Smooth muscle cell (in vitro differentiated cells): Measurements from ENCODE around the gene MAT2B. TPM values are rescaled to one million over a fixed set of nuclear protein-coding genes. Genes with fewer than 3 reads are reported as not detected.

Experiments used
- DNase-seq: peaks from one replicate; lab custom pipeline; 2025; ENCODE audit not compliant: unreplicated experiment; lab: John Stamatoyannopoulos, UW
- H2AFZ ChIP-seq: fragments of 200-600 bp; sonication (generic); 2 replicates; pipeline ENCODE4 v1.6.0; 2016; ENCODE audit warnings: antibody characterized with exemption, low read depth, mild to moderate bottlenecking
- H3F3A ChIP-seq: fragments of 200-600 bp; sonication (generic); 2 replicates; pipeline ENCODE4 v1.6.0; 2017; ENCODE audit warnings: antibody characterized with exemption, low read depth
- H3K27ac ChIP-seq: fragments of 200-600 bp; sonication (generic); 2 replicates; pipeline ENCODE4 v1.5.1; 2016; ENCODE audit warnings: low read depth, mild to moderate bottlenecking
- H3K27me3 ChIP-seq: fragments of 200-600 bp; sonication (generic); 2 replicates; pipeline ENCODE4 v1.6.1; 2016; ENCODE audit warnings: low read depth, mild to moderate bottlenecking
- H3K36me3 ChIP-seq: fragments of 200-600 bp; sonication (generic); 2 replicates; pipeline ENCODE4 v1.5.1; 2016; ENCODE audit warnings: low read depth
- H3K4me1 ChIP-seq: fragments of 200-600 bp; sonication (generic); 2 replicates; pipeline ENCODE4 v1.5.1; 2016; ENCODE audit warnings: low read depth
- H3K4me2 ChIP-seq: fragments of 200-600 bp; sonication (generic); 2 replicates; pipeline ENCODE4 v1.6.0; 2016; ENCODE audit warnings: mild to moderate bottlenecking
- H3K4me3 ChIP-seq: fragments of 200-600 bp; sonication (generic); 2 replicates; pipeline ENCODE4 v1.5.1; 2016; ENCODE audit warnings: mild to moderate bottlenecking
- H3K79me2 ChIP-seq: fragments of 200-600 bp; sonication (generic); 2 replicates; pipeline ENCODE4 v1.6.0; 2016; ENCODE audit warnings: low read depth, mild to moderate bottlenecking
- H3K9ac ChIP-seq: fragments of 200-600 bp; sonication (generic); 2 replicates; pipeline ENCODE4 v1.6.0; 2016; ENCODE audit warnings: low read depth
- H3K9me3 ChIP-seq: fragments of 200-600 bp; sonication (generic); replicated peaks from 2 replicates; pipeline ENCODE4 v1.5.1; 2016; ENCODE audit warnings: low read depth
- H4K20me1 ChIP-seq: fragments of 200-600 bp; sonication (generic); 2 replicates; pipeline ENCODE4 v1.6.0; 2016; ENCODE audit warnings: low read depth
- CTCF ChIP-seq: fragments of 200-600 bp; sonication (generic); IDR thresholded peaks from 2 replicates; pipeline ENCODE4 v1.5.1; 2017; ENCODE audit warnings: borderline replicate concordance, mild to moderate bottlenecking, antibody characterized with exemption; ENCODE audit not compliant: insufficient read depth, poor library complexity, severe bottlenecking
- WGBS: methylation state at CpG from one replicate; pipeline ENCODE4 v1.1.7; 2016; ENCODE audit warnings: low lambda C conversion rate; 5-methylcytosine and 5-hydroxymethylcytosine counted together
- polyA plus RNA-seq: library from polyadenylated mRNA; unstranded; fragments of >200 nt; fragmentation: Nextera tagmentation; extraction: Ambion mirVana; gene quantifications from 2 replicates; pipeline ENCODE4 v1.2.1, GENCODE V29; 2016
- total RNA-seq: library from RNA; depleted of rRNA; stranded (reverse); fragments of >200 nt; gene quantifications from 2 replicates; pipeline ENCODE4 v1.2.3, GENCODE V29; 2014

MAT2B gene
- total and polyA plus RNA-seq, 2 experiments from 2014 or later, result 41.0 to 63.2 TPM

- Histone ChIP-seq H3K4me1 (peaks cover 11% of the 10 kb centered on the region), H3K36me3 (no peaks in the 10 kb centered on the region), H3K79me2 (no peaks in the 10 kb centered on the region), H3K9ac (no peak overlapping the region), H3F3A (no peaks in the 10 kb centered on the region), H3K27ac (no peak overlapping the region), H3K4me3 (peak overlapping the region; percentile 56), H3K4me2 (peak overlapping the region; percentile 96), H3K9me3 (no peaks in the 10 kb centered on the region), H3K27me3 (peaks cover 46% of the 10 kb centered on the region), H4K20me1 (no peaks in the 10 kb centered on the region), H2AFZ (peak overlapping the region; percentile 77)
- 4% methylated on average over 32 of the region's 32 CpGs for WGBS
- no peak for TF ChIP-seq CTCF
- no peak for DNase-seq
Measured at GRCh38 chr5:163565931-163566608, 60.7 kb downstream of the MAT2B start.

DNA sequence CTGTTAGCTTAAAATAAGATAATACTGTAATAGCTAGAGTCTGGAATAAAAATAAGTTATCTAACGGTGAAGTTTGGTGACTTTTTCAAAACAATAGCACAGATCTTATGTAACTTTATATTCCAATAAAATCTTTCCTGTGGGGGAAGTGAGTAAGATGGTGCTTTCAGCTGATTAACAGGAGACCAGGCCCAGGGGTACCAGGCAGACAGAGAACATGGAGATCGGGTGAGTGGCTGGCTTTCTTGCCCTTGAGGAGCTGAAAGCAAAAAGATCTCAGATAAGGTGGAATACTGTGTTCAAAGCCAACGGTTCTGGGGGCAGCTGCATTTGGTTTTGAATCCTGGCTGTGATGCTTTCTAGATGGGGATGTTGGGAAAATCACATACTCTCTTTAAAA, 61.3 kb downstream of the MAT2B start:
- 37% methylated on average over 3 of the region's 3 CpGs for WGBS
- no peaks in the 10 kb centered on the region for H3K9me3 ChIP-seq

GRCh38 chr5:163567811-163568210, 62.4 kb downstream of the MAT2B start:
- Histone ChIP-seq H3K4me1 (peaks cover 11% of the 10 kb centered on the region), H3K36me3 (no peaks in the 10 kb centered on the region), H3K4me2 (no peak overlapping the region), H3F3A (no peaks in the 10 kb centered on the region), H3K9me3 (no peaks in the 10 kb centered on the region), H3K27ac (no peak overlapping the region), H3K27me3 (peaks cover 46% of the 10 kb centered on the region), H4K20me1 (no peaks in the 10 kb centered on the region), H3K4me3 (no peak overlapping the region), H3K79me2 (no peaks in the 10 kb centered on the region), H3K9ac (no peak overlapping the region), H2AFZ (no peak overlapping the region)
- no peak for DNase-seq
- WGBS, result 83% methylated on average over 1 of the region's 1 CpG
- no peak for TF ChIP-seq CTCF

More for the DNA sequence above, 61.3 kb downstream of the MAT2B start:
- no peak for DNase-seq
- Histone ChIP-seq H3F3A (no peaks in the 10 kb centered on the region), H3K4me2 (no peak overlapping the region), H3K27ac (no peak overlapping the region), H3K4me3 (no peak overlapping the region), H3K4me1 (peaks cover 11% of the 10 kb centered on the region), H3K79me2 (no peaks in the 10 kb centered on the region), H3K27me3 (peaks cover 46% of the 10 kb centered on the region), H2AFZ (no peak overlapping the region), H3K9ac (no peak overlapping the region), H4K20me1 (no peaks in the 10 kb centered on the region), H3K36me3 (no peaks in the 10 kb centered on the region)
- TF ChIP-seq CTCF, result no peak

Other genes starting within 250 kb of the MAT2B start
- gene CCNG1, start 68.0 kb upstream of the MAT2B start, total RNA-seq, result 247 and 293 TPM in 2 replicates
- gene CCNG1, start 68.0 kb upstream of the MAT2B start, polyA plus RNA-seq, result 101 and 114 TPM in 2 replicates
- 6.4 and 7.7 TPM in 2 replicates for gene NUDCD2, start 45.5 kb upstream of the MAT2B start, total RNA-seq
- gene NUDCD2, start 45.5 kb upstream of the MAT2B start, polyA plus RNA-seq, result 31.7 and 33.7 TPM in 2 replicates
- gene HMMR, start 45.0 kb upstream of the MAT2B start, total RNA-seq, result 6.4 and 10.4 TPM in 2 replicates
- gene HMMR, start 45.0 kb upstream of the MAT2B start, polyA plus RNA-seq, result 5.3 and 6.1 TPM in 2 replicates